Glutamatergic neuron (in vitro differentiated cells): ENCODE measurements around the gene FRAT2. TPM values are rescaled to one million over a fixed set of nuclear protein-coding genes. Genes with fewer than 3 reads are reported as not detected.

Source experiments
- DNase-seq: peaks from one replicate; pipeline ENCODE4 v3.0.0; 2022
- H3K27ac Mint-ChIP-seq: one replicate; pipeline ENCODE4 v1.8.0; 2020; ENCODE audit warnings: mild to moderate bottlenecking, mixed read lengths, inconsistent platforms; ENCODE audit not compliant: unreplicated experiment
- H3K27me3 Mint-ChIP-seq: one replicate; pipeline ENCODE4 v1.8.0; 2020; ENCODE audit warnings: mild to moderate bottlenecking, moderate library complexity, mixed read lengths, inconsistent platforms; ENCODE audit not compliant: unreplicated experiment
- H3K36me3 Mint-ChIP-seq: one replicate; pipeline ENCODE4 v1.8.0; 2020; ENCODE audit warnings: mild to moderate bottlenecking, mixed read lengths, inconsistent platforms; ENCODE audit not compliant: unreplicated experiment
- H3K4me1 Mint-ChIP-seq: one replicate; pipeline ENCODE4 v1.8.0; 2020; ENCODE audit warnings: mild to moderate bottlenecking, low read depth, mixed read lengths, inconsistent platforms; ENCODE audit not compliant: unreplicated experiment
- H3K4me3 Mint-ChIP-seq: one replicate; pipeline ENCODE4 v1.8.0; 2020; ENCODE audit warnings: mild to moderate bottlenecking, mixed read lengths, inconsistent platforms; ENCODE audit not compliant: unreplicated experiment
- H3K9me3 Mint-ChIP-seq: one replicate; pipeline ENCODE4 v1.8.0; 2020; ENCODE audit warnings: mild to moderate bottlenecking, moderate library complexity, mixed read lengths, inconsistent platforms; ENCODE audit not compliant: unreplicated experiment
- CTCF ChIP-seq: fragments of 200-600 bp; sonication (generic); IDR thresholded peaks from one replicate; pipeline ENCODE4 v1.5.0; 2021; ENCODE audit not compliant: partially characterized antibody, unreplicated experiment
- total RNA-seq: library from RNA; stranded (reverse); fragmentation: NEBNext Ultra II Directional; extraction: Animal tissue kit (Norgen Biotek cat#: 25700); gene quantifications from one replicate; pipeline ENCODE4 v1.2.1, GENCODE V29; 2021; ENCODE audit not compliant: unreplicated experiment

Gene FRAT2
- total RNA-seq, 1 donor from 2014 or later, result 15.9 TPM

DNA sequence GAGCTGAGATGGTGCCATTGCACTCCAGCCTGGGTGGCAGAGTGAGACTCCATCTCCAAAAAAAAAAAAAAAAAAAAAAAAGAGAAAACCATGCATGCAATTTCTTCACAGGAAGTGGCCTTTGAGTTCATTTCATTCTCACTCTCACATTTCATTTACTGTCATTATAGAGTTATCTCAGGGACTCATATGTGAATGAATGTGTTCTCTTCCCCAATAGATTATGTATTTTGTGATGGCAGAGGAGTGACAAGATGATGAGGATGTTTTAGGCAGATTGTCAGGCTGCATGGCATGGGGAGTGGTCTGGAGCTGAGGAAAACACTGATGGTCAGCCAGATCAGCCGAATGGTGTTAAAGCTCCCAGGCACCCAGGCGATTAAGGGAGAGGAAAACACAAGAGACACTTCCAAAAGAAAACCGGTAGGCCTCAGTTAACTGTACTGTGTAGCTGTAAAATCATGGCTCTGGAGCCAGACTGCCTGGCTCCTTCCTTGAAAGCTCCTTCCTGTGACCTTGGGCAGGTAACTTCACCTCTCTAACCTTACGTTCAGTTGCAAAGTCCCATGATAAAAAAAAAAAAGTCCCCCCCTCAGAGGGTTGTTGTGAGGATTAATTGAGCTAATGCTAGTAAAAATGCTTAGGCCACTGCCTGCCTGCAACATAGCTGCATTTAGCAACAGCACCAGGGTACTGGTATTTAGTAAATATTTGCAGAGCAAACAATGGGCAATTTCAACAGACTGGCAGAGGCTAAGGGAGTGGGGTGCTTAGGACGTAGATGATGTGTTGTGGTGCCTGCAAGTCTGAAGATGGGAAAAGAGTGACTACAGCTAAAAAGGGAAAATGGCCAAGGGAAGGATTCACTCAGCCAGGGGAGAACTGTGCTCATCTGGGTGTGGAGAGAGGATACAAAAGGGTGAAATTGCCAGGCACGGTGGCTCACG lies 6.9 kb downstream of the FRAT2 start:
- peaks cover 6% of the 10 kb centered on the region for H3K9me3 Mint-ChIP-seq
- H3K4me1 Mint-ChIP-seq, result peaks cover 31% of the 10 kb centered on the region
- H3K36me3 Mint-ChIP-seq, result peaks cover 4% of the 10 kb centered on the region
- H3K4me3 Mint-ChIP-seq, result no peak overlapping the region
- DNase-seq, result no peak
- no peak overlapping the region for H3K27ac Mint-ChIP-seq
- no peak for TF ChIP-seq CTCF
- peaks cover 2% of the 10 kb centered on the region for H3K27me3 Mint-ChIP-seq

DNA sequence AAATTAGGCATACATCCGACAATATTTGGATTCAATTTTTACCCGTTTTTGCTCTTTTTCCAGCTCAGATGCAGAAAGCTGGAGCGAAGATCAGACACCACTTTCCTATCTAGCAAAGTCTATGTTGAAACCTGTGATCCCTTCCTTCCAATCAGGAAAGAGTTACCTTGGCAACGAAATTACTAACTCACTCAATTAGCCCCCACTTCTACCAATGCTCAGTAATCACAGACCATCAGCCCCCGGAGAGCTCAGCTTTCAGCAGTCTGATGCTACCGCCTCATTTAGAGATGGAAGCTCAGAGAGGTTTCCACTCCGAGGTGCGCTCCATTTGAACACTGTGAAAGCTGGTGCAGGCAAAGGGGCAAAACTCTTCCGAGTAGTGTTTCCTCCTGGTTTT lies 8.8 kb downstream of the FRAT2 start:
- H3K9me3 Mint-ChIP-seq, result peaks cover 6% of the 10 kb centered on the region

DNA sequence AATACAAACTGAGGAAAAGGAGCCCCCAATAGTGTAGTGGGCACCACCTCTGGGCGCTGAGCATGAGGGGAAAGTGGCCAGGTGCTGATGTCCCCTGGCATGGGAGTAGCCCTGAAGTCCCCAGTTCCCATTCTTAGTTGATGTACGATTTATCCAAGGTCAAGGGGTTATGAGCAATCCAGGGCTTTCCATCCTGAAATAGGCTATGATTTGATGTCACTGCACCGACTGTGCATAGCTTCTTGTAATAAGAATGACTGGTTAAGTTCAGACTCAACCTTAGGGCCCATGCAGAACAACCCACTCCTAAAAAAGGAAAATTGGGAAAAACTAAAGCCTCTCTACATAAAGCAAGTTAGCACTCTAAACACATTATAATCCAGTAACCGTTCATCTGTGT lies 11.0 kb downstream of the FRAT2 start:
- peaks cover 32% of the 10 kb centered on the region for H3K4me1 Mint-ChIP-seq
- no peak for TF ChIP-seq CTCF
- H3K27me3 Mint-ChIP-seq, result peaks cover 10% of the 10 kb centered on the region
- DNase-seq, result no peak
- H3K27ac Mint-ChIP-seq, result no peak overlapping the region
- no peaks in the 10 kb centered on the region for H3K36me3 Mint-ChIP-seq
- no peak overlapping the region for H3K4me3 Mint-ChIP-seq
- peaks cover 8% of the 10 kb centered on the region for H3K9me3 Mint-ChIP-seq

More for the DNA sequence above, 8.8 kb downstream of the FRAT2 start:
- no peak for TF ChIP-seq CTCF
- H3K4me3 Mint-ChIP-seq, result peak overlapping the region; percentile 45
- H3K27me3 Mint-ChIP-seq, result peaks cover 6% of the 10 kb centered on the region
- peaks cover 32% of the 10 kb centered on the region for H3K4me1 Mint-ChIP-seq
- DNase-seq, result peak; percentile 45
- H3K36me3 Mint-ChIP-seq, result peaks cover 4% of the 10 kb centered on the region
- peak overlapping the region; percentile 65 for H3K27ac Mint-ChIP-seq

GRCh38 chr10:97321804-97322190 lies 12.7 kb downstream of the FRAT2 start:
- peak overlapping the region; percentile 93 for H3K4me3 Mint-ChIP-seq
- no peak for DNase-seq
- H3K9me3 Mint-ChIP-seq, result peaks cover 10% of the 10 kb centered on the region
- peak overlapping the region; percentile 72 for H3K27ac Mint-ChIP-seq
- peaks cover 30% of the 10 kb centered on the region for H3K4me1 Mint-ChIP-seq
- TF ChIP-seq CTCF, result no peak
- no peaks in the 10 kb centered on the region for H3K36me3 Mint-ChIP-seq
- H3K27me3 Mint-ChIP-seq, result peaks cover 13% of the 10 kb centered on the region

DNA sequence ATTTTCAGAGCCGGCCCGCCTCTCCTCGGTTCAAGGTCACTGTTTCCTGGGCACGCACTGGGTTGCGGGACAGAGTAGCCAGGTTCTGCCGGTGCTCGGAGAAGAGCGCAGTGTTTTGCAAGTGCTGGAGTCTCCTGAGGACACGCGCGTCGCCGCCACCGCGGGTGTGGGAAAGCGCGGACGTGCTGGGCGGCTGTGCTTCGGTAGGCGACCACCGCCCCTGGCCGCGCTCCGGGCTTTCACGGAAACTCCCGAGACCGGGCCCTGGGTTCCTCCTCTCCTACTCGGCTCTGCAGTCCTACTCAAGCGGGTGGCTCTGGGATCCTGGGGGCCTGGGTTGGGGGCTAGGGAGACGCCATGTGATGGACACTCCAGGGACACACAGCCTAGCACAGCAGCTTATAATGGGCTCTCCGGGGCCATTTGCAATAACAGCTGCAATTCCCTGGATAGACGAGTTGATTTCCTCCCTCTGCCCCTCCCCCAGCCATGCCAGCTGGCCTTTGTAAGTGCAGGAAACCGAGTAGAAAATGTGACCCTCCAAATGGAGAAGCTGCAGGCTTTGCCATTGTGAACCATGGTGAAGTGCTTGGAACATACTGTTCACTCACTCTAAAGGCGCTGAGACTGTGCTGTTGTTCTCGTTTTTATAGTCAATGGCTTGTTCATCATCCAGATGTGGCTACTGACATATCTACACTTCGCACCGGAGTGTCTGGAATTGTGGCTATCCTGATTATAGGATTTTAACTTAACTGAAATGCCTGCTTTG lies 13.3 kb downstream of the FRAT2 start:
- H3K27ac Mint-ChIP-seq, result peak overlapping the region; percentile 72
- H3K27me3 Mint-ChIP-seq, result peaks cover 13% of the 10 kb centered on the region
- peak overlapping the region; percentile 93 for H3K4me3 Mint-ChIP-seq
- peaks cover 10% of the 10 kb centered on the region for H3K9me3 Mint-ChIP-seq
- H3K36me3 Mint-ChIP-seq, result no peaks in the 10 kb centered on the region
- peaks cover 30% of the 10 kb centered on the region for H3K4me1 Mint-ChIP-seq
- DNase-seq, result peak; percentile 72
- no peak for TF ChIP-seq CTCF
